HG03064 (cell line): ENCODE results near the gene ADAMTS16.

Source experiments
- ATAC-seq: cut with Tn5 transposase; IDR thresholded peaks from one replicate; pipeline ENCODE4 v1.9.1; 2021; ENCODE audit warnings: low read depth; ENCODE audit not compliant: unreplicated experiment

The ADAMTS16 gene

DNA sequence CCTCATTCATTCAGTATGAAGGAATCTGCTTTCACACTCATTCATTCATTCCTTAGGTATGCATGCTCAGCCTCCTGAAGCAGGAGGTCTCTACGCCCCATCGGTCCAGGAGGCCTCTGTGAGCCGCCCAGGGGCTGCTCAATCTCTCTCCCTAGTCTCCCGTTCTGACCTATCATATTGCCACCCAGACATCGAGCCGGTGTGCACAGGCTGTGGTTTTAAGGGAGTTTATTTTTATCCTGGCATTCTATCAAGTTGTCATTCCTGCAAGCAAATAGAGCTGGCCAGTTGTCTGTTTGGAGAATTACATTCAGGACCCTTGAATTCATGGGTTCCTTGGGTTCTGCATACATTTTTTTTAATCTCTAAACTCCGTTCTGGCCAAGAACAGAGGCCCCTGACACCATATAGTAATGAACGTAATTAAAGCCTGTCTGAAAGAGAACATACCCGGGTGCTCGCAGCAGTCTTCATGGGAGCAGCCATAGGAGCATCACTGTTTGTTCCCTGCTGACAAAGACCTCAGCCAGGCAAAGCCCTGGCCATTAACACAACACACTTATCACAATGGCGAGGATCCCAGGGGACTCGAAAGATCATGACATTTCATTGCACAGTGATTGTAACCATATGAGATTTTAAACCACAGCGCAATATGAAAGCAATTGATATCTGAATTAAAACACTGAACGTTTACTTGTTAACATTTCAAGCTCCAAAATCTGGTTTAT lies 80.9 kb downstream of the ADAMTS16 start:
- ATAC-seq: no peak

GRCh38 chr5:5221724-5222123 lies 81.6 kb downstream of the ADAMTS16 start:
- ATAC-seq: no peak

DNA sequence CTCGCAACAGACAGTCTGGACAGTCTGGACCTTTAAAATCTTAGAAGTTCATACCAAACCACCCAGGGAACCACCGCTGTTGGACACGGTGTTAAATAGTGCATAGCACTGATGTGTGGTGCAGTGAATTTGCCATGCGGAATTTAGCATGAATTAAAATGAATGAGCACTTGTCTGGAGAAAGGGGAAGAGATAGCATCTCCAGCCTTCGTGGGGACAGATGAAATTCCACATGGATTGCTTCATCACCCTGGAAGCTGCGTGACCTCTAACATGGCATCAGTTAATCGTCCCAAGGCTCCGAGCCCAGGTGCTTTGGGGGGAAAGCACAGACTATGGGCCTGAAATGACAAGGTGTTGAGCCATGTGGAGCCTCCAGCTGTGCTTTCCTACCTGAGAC lies 91.4 kb downstream of the ADAMTS16 start:
- no peak for ATAC-seq

- no peak for ATAC-seq
Observed at GRCh38 chr5:5234912-5235311, 94.8 kb downstream of the ADAMTS16 start.

DNA sequence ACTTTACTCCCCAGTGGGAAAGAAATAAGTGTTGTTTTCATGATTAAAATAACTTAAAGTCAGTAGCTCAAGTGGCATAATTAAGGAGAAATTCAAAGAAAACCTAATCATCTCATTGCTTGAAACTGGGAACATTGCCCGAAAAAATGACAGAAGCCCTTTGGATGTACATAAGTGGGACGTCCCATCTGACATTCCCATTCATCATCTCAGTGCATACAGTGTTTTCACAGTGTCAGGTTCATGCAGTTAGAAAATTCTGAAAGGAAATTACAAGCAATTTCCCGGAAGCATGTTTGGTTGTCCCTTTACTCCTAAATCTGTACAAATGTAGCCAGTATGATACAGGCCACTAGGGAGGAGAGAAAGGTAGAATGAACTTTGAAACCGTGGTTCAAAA lies 95.6 kb downstream of the ADAMTS16 start:
- no peak for ATAC-seq

DNA sequence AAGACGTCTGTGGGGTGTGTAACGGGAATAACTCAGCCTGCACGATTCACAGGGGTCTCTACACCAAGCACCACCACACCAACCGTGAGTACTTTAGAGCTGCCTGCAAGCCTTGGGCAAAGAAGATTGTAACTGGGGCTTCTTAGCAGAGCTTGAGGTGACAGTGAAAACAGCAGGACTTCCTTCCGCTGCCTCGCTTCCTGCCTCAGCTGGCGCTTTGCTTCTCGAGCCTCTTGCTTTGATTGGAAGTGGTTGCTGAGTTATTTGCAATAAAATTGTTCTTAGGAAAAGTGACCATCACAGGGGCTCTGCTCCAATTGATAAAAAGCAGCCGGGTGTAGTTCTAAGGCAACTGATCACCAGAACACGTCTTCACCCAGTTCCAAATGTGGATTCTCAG lies 99.1 kb downstream of the ADAMTS16 start:
- no peak for ATAC-seq

GRCh38 chr5:5240234-5240633 lies 100.1 kb downstream of the ADAMTS16 start:
- ATAC-seq: no peak

GRCh38 chr5:5242056-5242455 lies 101.9 kb downstream of the ADAMTS16 start:
- ATAC-seq: no peak

GRCh38 chr5:5246736-5247135 lies 106.6 kb downstream of the ADAMTS16 start:
- ATAC-seq: no peak

GRCh38 chr5:5250758-5251157 lies 110.6 kb downstream of the ADAMTS16 start:
- ATAC-seq: no peak

DNA sequence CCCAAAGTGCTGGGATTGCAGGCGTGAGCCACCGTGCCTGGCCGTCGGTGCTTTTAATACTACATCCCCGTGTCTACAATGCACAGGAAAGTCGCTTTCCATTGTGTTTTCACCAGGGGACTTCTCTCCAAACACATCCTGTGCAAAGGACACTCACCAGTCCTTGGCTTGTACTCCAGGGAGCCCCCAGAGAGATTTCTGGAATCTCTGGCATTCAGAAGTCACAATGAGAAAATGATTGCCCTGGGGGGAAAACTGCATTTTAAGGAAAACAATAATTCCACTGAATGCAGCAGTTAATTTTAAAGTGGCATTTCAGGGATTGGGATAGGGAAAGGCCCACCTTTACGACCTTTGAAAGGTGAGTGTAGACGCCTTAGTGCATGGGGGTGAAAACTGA lies 112.0 kb downstream of the ADAMTS16 start:
- no peak for ATAC-seq

GRCh38 chr5:5257353-5257752 lies 117.2 kb downstream of the ADAMTS16 start:
- no peak for ATAC-seq

DNA sequence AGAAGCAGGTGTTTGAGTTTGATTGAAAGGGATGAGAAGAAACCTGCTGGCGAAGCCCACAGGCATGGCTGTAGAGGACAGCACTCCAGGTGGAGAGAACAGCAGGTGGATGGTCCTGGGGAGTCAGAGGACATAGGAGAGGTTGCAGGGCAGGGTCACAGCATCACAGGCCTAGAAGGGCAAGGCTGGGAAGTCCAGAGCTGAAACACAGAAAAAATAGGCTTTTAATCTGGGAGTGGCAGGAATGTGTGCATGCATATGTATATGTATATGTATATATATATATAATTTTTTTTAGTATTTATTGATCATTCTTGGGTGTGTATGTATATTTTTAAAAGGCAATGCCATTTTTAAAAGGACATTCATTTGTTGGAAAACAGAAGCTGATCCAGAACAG lies 118.4 kb downstream of the ADAMTS16 start:
- no peak for ATAC-seq

- ATAC-seq: no peak
Observed at GRCh38 chr5:5264727-5265126, 124.6 kb downstream of the ADAMTS16 start.

- no peak for ATAC-seq
Observed at GRCh38 chr5:5266297-5266696, 126.2 kb downstream of the ADAMTS16 start.

DNA sequence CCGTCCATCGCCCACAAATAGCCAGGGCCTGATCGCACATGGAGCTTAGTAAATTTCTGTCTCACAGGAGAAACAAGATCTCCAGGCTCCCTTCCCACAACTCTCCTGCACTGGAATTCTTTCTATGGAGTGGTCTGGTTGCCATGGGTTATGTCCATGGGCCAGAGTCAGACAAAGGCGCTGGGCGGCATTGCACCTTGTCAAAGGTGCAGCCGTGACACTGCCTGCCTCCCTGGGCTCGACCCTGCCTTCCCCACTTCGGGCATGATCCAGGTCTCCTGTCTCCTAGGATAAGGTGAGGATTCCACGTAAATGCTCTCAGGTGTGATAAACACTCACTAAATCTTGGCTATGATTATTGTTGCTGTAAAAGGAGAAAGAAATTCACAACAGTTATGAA lies 130.0 kb downstream of the ADAMTS16 start:
- no peak for ATAC-seq

DNA sequence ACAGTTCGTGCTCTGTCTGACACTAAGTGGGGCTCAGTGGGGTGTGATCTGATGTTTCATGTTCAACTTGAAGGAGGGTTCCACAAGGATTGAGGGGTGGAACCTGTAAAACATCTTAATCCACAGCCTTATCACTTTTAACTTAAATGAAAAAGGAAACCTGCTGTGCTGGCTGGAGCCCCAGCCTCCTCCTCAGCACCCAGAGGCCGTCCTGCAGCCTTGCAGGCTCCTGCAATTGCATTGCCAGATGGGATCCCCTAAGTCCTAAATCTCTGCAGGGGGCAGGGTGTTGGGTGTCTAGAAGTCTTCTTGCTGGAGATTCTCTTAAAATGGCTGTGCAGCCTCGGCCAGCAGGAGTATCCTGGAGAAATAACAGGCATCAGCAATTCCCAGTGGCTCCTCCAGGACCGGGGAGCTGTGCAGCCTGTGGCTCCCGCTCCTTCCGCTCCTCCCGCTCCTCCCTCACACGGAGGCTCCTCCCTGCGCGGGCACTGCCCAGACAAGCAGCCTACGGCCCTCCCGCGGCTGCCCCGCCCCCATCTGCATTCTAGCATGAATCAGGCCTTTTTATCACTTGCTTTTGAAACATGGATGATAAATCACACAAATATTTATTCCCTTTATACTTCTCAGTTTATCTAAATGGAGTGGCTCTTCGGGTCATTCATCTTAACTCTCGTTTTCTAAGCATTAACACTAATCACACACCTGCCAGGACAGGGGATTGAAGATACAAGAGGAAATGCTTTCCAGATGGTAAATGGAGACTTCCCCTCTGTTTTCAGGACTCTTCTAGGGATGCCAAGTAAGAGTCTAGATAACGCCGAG lies 131.0 kb downstream of the ADAMTS16 start:
- no peak for ATAC-seq

DNA sequence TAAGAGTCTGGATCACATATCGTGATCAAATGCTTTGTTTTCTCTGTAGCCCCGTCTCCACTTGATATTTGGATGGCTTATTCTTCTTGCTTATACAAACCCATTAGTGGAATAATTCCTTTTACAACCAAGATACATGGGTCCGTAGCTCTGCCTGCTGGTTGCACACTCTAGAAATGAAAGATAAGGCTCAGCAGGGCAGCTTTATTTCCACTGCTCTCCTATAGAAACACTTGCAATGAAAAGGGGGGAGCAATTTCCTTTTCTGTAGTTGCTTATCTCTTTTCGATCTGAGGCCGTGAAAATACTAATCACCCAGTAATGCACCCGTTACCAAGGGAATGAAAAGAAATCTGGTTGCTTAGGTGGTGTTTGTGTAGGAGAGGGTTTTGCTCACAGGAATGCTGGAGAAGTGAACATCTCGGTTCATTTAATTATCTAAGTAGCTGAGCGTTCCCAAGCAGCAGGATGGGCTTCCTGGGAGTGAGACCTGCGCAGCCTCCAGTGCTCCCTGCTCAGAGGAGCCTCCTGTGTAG lies 131.7 kb downstream of the ADAMTS16 start:
- no peak for ATAC-seq

GRCh38 chr5:5273398-5273797 lies 133.3 kb downstream of the ADAMTS16 start:
- no peak for ATAC-seq

- ATAC-seq: no peak
Observed at GRCh38 chr5:5273976-5274375, 133.8 kb downstream of the ADAMTS16 start.

GRCh38 chr5:5275211-5275610 lies 135.1 kb downstream of the ADAMTS16 start:
- no peak for ATAC-seq

GRCh38 chr5:5276430-5276829 lies 136.3 kb downstream of the ADAMTS16 start:
- no peak for ATAC-seq
